Stimulated activated CD4-positive, alpha-beta T cell treated with anti-CD3 and anti-CD28 coated beads, Interleukin-4, amount 100 ng/mL, for 48 hours (primary cell): ENCODE measurements around the gene CST9.
"Not testable (repeated sequence)": the region's sequence is repeated elsewhere in the genome, so short reads cannot be mapped to it uniquely, and the experiment has no call there.

Experiments
- DNase-seq, 2 donors: peaks; one replicate each; pipeline ENCODE4 v3.0.0-alpha.2; 2020; ENCODE audit warnings: low read depth in 2 of 2

CST9 gene

DNA sequence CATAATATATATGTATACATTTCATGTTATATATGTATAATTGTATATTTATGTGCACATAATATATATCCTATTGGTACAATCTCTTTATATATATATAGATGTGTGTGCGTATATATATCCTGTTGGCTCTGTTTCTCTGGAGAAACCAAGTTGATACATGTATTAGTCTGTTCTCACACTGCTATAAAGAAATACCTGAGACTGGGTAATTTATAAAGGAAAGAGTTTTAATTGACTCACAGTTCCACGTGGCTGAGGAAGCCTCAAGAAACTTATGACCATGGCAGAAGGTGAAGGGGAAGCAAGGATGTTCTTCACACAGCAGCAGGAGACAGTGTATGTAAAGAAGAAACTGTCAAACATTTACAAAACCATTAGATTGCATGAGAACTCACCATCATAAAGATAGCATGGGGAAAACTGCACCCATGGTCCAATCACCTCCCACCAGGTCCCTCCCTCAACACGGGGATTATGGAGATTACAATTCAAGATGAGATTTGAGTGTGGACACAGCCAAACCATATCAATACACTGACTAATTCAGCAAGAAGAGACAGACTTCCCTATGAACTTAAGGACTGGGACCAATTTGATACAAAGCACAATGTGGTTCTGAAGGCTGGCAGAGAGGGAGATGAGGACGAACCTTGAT is 18.1 kb upstream of the CST9 start:
- no peak for DNase-seq

DNA sequence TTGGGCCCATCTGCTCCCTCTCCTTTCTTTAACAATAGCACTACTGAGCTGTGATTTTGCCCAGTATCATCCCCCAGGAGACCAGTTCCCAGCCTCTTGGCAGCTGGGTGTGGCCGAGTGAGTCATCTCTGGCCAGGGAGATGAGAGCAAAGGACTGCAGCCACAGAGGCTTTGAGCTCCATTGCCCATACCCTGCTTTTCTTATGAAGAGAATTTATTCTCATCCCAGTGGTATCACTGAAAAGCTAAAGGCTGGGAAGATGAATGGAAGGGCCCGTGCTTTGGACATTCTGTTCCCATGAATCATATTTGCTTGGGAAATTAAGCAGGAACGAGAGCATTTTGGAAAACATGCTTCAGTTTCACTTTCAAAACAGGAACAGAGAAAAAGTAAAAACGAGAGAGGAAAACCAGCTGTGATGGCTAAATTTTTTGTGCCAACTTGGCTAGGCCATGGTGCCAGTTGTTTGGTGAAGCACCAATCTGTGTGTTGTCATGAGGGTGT is 17.2 kb upstream of the CST9 start:
- no peak for DNase-seq

DNA sequence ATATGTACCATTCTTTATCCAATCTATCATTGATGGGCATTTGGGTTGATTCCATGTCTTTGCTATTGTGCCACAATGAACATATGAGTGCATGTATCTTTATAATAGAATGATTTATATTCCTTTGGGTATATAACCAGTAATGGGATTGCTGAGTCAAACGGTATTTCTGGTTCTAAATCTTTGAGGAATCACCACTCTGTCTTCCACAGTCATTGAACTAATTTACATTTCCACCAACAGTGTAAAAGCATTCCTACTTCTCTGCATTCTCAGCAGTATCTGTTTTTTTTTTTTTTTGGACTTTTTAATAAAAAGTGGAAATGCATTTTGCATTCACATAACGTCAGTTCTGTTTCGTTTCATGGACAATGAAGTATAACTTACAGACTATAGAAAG is 16.7 kb upstream of the CST9 start:
- not testable (repeated sequence) for DNase-seq

DNA sequence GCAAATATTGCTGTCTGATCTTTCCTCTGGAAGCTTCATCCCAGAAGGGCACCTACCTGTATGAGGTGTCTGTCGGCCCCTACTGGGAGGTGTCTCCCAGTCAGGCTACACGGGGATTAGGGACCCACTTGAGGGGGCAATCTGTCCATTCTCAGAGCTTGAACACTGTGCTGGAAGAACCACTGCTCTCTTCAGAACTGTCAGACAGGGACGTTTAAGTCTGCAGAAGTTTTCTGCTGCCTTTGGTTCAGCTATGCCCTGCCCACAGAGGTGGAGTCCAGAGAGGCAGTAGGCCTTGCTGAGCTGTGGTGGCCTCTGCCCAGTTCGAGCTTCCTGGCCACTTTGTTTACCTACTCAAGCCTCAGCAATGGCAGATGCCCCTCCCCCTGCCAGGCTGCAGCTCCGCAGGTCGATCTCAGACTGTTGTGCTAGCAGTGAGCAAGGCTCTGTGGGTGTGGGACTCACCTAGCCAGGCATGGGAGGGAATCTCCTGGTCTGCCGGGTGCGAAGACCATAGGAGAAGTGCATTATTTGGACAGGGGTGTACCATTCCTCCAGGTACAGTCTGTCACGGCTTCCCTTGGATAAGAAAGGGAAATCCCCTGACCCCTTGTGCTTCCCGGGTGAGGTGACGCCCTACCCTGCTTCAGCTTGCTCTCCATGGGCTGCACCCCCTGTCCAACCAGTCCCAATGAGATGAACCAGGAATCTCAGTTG is 15.1 kb upstream of the CST9 start:
- not testable (repeated sequence) for DNase-seq

DNA sequence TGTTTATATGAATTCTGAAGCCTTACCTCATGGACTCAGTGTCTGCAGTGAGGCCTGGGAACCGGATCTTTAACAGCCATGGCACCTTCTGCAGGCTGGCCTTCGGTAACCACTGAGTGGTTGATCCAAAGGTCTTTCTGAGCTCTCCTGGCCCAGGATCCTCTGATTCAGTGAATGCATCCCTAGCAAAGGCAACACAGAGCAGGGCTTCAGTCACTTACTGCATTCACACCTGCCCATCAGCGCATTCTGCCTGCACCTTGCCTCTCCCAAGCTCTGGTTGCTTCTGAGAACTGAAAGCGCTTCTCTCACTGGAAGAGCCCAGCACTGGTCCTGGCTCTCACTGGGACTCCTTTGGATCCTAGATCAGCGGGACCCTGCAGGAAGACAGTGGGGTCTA is 8.4 kb upstream of the CST9 start:
- no peak for DNase-seq

DNA sequence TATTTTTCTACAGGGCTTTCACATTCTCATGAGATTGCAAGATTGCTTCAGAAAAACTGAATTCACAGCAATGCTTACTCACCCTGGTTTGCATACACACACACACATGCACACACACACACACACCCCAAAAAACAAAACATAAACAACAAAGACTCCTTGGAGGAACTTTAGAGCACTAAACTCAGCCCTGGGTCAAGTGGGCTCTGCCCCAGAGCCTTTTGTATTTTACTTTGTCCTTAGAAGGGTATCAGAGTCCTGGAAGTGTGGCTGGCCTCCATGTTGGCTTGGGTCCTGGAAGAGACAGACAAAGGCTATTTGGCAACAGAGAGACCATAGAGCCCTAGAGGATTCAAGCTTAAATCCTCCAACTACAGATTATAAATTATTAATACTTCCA is 8.0 kb upstream of the CST9 start:
- DNase-seq, result no peak

DNA sequence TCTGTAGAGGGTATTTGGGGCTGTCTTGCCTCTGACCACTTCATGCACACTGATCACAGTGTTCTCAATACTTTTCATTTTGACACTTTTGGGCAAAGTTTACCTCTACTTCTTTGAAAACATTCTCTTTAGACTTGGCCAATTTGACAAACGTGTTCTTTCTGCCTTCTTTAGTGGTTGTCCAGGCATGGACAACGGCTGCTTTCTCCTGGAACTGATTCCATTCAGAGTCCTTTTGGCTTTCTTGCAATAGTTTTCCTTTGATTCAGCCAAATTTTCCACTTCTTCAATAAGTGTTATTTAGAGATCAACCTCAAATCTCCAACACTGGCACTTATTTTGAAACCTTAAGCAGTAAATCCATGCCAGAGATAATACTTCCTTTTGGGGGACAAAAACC is 6.7 kb upstream of the CST9 start:
- DNase-seq, result no peak

DNA sequence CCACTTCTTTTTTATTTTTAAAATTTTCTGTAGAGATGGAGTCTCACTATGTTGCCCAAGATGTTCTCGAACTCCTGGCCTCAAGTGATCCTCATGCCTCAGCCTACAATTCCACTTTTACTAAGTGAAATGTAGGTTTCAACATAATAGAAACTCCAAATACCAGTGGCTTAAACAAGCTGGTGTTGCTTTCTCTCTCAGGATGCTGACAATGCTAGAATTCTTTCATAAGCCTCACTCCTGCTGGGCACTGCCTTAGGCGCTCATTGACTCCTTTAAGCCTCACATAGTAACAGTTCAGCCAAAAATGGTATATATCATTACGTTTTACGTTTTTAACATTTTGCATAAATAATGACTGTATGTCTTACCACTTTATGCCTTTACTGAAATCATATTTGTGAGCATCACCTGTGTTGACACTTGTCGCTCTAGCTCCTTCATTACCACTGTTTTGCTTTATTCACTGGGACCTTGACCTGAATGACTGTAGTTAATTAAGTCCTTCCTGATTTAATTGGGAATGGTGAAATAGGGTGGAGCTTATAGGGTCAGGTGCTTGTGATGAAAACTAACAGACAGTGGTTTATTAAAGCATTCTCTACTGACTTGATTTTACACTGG is 3.9 kb upstream of the CST9 start:
- DNase-seq, result no peak

DNA sequence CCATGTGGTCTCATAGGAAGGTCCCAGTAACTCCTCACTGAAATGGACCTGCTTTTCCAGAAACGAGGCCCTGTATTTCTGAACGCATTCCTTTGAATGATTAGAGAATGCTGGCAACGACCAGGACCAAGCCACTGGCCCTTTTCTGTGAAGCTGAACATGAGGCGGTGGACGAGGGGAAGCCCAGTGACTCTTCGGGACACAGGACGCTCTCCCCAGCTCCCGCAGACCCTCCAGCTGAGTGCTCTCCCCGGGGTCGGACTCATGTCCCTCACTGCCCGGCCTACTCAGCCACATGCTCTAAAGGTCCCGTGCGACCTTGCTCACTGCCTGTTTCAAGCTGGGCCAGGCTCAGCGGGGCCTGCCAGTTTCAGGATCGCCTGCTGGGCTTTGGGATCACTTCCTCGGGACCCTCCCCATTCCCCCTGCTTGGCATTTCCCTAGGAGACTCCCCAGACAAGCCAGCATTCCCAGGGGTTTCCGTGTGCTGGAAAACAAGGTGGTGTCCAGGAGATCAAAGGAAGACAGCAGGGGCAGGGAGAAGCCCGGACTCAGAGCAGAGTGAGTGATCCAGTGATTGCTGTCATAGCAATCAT is 2.6 kb upstream of the CST9 start:
- no peak for DNase-seq

DNA sequence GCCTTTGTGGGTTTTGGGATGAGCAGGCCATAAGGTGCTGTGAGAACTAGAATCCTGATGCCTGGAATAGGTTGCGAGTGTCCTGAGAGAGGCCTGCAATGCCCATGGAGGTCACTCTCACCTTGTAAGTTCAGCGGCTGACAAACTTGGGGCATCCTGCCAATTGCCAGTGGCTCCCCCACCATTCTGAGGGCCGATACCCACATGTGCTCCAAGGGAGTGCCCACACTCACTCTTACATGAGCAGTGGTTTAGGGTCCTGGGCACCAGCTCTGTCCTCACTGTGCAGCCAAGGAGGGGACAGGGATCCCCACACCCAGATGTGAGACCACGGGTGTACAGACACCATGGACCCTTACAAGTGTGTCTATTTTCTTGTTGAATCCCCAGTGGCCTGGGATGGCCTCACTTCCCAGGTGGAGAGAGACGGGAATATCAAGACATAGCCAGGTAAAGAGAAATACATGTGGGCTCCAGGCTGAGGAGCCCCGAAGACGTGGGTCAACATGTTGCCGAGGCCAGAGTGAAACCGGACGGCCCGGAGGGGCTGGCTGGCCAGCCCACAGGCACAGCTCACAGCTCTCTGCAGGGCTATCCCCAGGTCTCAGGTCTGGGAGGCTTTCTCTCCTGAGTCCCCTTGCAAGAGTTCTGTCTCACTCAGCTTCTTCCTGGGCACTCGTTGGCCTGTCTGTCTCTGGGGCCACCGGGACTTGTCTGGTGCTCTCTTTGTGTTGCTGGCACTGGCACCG is 2.0 kb upstream of the CST9 start:
- DNase-seq, result no peak

DNA sequence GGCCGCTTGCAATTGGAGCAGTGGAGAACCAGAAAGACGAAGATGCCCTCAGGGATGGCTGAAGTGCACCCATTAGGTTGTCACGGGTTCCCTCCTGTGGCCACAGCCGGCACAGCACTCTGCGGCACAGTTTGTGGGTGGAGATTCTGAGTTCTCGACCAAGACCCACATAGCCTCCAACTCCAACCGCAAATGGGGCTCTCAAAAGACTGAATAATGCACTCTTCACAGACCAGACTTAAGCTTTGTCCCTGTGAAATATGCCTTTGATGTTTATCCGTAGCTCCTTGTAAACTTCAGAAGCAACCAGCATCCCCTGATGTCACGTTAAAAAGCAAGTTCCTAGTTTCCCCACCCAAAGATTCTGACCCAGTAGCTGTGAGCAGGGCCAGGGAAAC is 934 bp upstream of the CST9 start:
- peak; percentile 60 to 62 for DNase-seq

DNA sequence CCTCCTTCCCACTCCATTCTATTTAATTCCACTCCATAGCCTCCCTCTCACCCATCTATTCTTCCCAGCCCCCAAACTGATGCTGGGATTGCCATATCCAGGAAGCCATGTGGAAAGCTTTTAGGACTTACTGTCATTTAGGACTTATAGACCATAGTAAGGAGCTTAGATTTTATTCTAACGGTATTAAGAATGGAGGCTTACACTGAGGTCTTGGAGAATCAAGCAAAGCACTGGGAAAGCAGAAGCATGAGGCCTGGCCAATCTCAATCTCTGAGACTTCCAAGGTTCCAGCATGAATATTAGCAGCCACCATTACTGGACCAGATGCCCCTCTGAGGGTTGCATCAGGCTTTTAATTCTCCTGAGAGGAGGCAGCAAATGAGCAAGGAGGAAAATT is 1.4 kb downstream of the CST9 start:
- DNase-seq, result no peak

DNA sequence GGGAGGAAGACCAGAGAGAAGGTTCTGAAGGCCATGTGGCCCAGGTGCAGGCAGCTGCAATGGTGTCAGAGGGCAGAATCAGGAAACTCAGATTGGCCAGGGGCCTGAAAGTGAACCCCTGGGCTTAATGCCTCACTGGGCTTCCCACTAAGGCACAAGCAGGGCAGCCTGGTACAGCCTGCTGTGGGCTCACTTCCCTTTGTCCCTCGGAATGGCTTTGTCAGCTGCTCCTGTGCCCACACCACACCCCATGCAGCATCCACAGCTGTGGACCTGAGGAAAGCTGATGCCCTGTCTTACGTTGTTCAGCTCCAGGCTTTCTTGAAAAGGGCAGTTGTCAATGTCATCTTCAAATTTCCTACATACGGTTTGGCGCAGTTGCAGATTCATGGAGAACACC is 2.4 kb downstream of the CST9 start:
- DNase-seq, result no peak

DNA sequence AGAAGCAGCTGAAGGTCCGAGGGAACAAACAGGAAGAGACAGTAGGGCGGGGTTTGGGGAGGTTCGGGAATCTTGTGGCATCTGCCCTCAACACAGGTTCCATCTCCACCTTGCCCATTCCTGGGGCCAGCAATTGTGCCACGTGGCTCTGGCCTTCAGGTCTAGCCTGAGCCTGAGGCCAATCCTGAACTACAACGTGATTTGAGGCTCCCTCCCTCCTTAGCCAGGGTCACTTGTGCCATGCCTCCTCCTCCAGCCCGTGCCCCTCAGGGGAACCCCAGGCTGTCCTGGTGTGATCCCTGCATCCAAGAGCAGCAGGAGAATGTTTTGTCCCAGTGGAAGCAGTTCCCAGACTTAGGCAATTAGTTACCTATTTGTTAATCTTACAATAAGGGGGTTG is 3.0 kb downstream of the CST9 start:
- no peak for DNase-seq

DNA sequence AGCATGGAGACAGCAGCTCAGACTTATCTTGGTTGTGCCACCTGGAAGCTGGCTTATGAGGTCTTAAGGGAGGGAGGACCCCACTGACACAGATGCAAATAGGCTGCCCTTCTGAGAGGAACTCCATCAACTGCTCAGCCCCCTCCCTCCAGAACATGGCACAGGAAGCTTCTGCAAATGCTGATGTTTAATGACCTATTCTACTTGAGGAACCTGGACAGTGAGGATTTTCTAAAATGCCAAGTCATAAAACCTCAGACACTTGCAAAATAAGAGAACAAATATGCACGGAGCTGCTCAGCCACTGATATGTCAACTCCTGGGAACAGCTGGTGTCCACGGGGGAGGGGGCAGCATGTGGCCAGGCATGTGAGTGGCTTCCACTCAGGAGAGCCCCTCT is 3.5 kb downstream of the CST9 start:
- DNase-seq, result no peak

DNA sequence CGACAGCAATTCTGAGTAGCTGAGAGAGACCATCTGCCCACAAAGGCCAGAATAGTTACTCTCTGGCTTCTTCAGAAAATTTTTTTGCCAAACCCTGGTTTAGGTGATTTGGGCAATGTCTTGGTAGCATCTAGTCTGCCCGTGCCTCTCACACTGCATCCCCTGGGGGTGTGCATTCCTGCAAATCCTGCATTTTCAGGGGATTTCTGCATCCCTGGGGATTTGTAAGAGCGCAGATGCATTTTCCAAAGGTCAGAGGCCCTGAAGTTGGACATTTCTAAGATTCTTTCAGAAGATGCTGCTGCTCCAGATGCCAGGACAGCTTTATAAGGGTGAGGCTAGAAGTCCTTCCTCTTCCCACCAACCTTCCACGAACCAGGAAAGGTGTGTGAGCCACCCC is 4.0 kb downstream of the CST9 start:
- no peak for DNase-seq

DNA sequence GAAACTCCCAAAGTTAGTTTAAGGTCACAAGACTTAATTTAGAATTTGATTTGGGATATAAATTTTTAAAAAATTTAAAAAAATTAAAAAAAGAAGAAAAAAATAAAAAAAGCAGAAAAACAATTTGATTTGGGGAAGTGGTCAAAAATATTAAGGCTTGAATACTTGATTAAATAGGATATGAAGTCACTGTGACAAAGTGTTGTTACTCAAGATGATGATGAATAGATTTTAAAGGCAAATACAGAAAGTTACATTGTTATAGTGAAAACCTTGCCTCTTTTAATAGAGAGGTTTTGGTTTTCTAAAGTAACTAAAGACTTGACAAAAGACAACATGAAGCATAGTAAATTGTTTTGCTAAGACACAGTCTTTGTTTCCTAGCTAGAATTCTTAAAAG is 7.2 kb downstream of the CST9 start:
- DNase-seq, result no peak

DNA sequence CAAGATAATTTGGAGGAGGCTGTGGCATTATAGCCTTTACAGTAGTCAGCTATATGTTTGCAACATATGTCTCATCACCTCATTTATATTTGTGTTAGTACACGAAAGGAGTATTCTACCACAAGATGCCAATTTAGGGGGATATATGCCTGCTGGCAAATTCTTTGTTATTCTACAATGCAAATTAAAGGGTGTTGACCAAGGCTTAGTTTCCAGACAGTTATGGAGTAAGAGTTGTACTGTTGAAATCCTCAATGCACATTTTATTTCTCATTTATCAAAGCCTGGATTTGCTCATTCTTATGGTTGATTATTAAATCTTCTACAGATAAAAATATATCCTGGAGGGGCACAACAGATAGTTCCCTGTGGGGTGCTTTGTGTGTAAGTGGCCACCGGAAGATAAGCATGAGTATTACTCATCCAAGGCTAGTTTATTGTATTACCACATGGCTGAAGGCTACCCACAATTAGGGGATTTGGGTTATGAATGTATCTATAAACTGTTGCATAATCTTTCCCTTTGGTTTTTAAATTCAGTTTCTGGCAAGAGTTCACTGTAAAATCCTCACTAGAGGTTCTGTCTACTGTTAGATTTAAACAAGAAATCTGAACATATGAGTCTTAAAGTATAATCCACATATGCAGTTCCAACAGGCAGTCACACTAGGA is 9.0 kb downstream of the CST9 start:
- no peak for DNase-seq

DNA sequence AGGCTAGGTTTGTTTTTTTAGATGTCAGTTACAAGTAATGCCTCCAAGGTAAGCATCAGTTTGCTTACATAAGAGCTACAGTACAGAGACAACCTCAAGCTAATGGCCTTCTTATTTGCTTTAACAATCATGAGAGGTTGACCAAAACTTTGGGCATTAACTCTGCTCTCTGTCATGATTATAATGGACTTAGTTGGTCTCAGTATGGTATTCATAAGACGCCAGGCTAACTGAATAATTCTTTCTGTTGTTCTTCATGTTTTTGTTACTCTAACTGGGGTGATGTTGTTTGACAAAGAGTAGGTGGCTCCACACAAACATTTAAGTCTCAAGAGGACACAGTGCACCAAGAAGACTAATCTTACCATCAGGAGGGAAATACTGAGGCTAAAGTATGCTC is 9.8 kb downstream of the CST9 start:
- DNase-seq, result no peak

DNA sequence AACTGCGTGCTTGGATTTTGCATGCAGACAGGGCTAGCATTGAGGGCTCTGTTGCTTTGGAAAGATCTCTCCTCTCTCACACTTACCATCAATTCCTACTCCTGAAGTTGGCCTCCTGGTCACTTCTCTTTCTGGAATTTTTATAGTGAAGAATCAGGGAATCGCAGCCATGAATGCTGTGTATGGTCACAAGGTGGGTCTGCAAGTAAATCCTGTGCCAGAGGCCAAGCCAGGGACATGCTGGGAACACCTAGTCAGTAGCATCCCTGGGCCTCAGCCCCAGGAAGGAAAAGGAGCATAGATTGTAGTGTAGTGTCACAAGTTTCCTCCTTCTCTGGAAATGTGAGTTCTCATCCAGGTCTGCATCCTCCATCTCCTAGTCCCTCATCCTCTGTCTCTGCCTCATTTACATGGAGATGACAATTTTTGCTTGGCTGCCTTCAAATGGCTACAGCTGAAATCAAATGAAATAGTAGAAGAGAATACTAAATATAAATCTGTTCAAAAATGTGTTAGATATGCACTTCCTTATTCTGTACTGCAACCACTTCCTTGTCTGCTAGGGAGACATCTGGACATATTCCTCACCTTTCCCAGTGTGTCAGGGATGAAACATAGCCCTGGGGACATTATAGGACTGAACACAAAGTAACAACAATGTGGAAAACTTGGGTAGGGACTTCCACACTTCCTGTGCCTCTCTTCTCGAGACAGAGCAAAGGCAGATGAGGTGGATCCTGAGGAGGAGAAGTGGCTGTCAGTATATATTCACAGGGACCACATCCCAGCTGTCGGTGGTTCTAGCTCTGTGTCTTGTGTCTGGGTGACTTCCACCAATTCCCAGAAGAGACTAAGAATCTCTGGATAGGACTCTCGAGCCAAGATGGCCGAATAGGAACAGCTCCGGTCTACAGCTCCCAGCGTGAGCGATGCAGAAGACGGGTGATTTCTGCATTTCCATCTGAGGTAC is 17.0 kb downstream of the CST9 start:
- DNase-seq, result no peak
